OCI-LY3 (cell line): ENCODE results near the gene OR6N1.

Experiments used
- H2AFZ ChIP-seq: fragments of 200-600, 300-600 bp; shearing (Covaris generic); 2 replicates; pipeline ENCODE4 v1.6.0; 2014; ENCODE audit warnings: antibody characterized with exemption, low read depth, low read length
- H3K27ac ChIP-seq: fragments of 200-600, 300-600 bp; sonication (generic); 2 replicates; pipeline ENCODE4 v1.5.1; 2014; ENCODE audit warnings: mild to moderate bottlenecking, low read length, moderate library complexity, mixed read lengths
- H3K27me3 ChIP-seq: fragments of 200-600, 300-600 bp; sonication (generic); 2 replicates; pipeline ENCODE4 v1.6.1; 2014; ENCODE audit warnings: low read depth, low read length, mixed read lengths
- H3K36me3 ChIP-seq: fragments of 200-600, 300-600 bp; sonication (generic); replicated peaks from 2 replicates; pipeline ENCODE3; 2014; ENCODE audit warnings: low read depth, low read length, mixed read lengths
- H3K4me1 ChIP-seq: fragments of 300-600, 200-600 bp; sonication (generic); 2 replicates; pipeline ENCODE4 v1.6.1; 2014; ENCODE audit warnings: low read length, mixed read lengths
- H3K4me2 ChIP-seq: fragments of 200-600, 300-600 bp; sonication (generic); 2 replicates; pipeline ENCODE4 v1.6.1; 2014; ENCODE audit warnings: low read length, mixed read lengths
- H3K4me3 ChIP-seq: fragments of 300-600, 200-600 bp; sonication (generic); 2 replicates; pipeline ENCODE4 v1.5.1; 2014; ENCODE audit warnings: antibody characterized with exemption, mild to moderate bottlenecking, low read length, moderate library complexity
- H3K79me2 ChIP-seq: fragments of 300-600, 200-600 bp; shearing (Covaris generic); 2 replicates; pipeline ENCODE4 v1.6.1; 2014; ENCODE audit warnings: mild to moderate bottlenecking, low read length, mixed read lengths
- H3K9ac ChIP-seq: fragments of 300-600, 200-600 bp; shearing (Covaris generic); 2 replicates; pipeline ENCODE4 v1.6.0; 2014; ENCODE audit warnings: mild to moderate bottlenecking, low read length, moderate library complexity
- H3K9me3 ChIP-seq: fragments of 200-600, 300-600 bp; shearing (Covaris generic); 2 replicates; pipeline ENCODE4 v1.6.1; 2014; ENCODE audit warnings: low read length, mixed read lengths; ENCODE audit not compliant: insufficient read depth
- H4K20me1 ChIP-seq: fragments of 200-600, 300-600 bp; sonication (generic); 2 replicates; pipeline ENCODE4 v1.6.1; 2016; ENCODE audit warnings: low read length, mixed read lengths; ENCODE audit not compliant: insufficient read depth
- CTCF ChIP-seq: fragments of 200-600, 300-600 bp; sonication (generic); IDR thresholded peaks from 2 replicates; pipeline ENCODE4 v1.5.1; 2014; ENCODE audit warnings: antibody characterized with exemption, low read length, low read depth
- EZH2phosphoT487 ChIP-seq: fragments of 200-600 bp; shearing (Covaris generic); IDR thresholded peaks from 2 replicates; pipeline ENCODE4 v1.6.1; 2018; ENCODE audit warnings: antibody characterized with exemption, mixed run types, low read depth

OR6N1 gene

GRCh38 chr1:158771950-158772866 is at the start of gene OR6N1:
TSS of gene OR6N1 (minus strand) at chr1:158772195. CDS start at chr1:158766682, 5,513 bp downstream.
- Histone ChIP-seq H3K4me2 (no peak within 1 kb of the TSS), H3K27ac (no peak within 1 kb of the TSS), H3K9ac (no peak within 1 kb of the TSS), H3K4me1 (no peaks in the 10 kb centered on the region), H4K20me1 (no peaks in the 10 kb centered on the region), H3K4me3 (no peak within 1 kb of the TSS), H3K79me2 (no peaks in the 10 kb centered on the region), H3K9me3 (no peaks in the 10 kb centered on the region), H3K27me3 (no peaks in the 10 kb centered on the region), H2AFZ (no peak within 1 kb of the TSS), H3K36me3 (no peaks in the 10 kb centered on the region)
- TF ChIP-seq EZH2phosphoT487 = no peak

- Histone ChIP-seq H3K9me3 (peaks cover 4% of the 10 kb centered on the region; the same call in 1 of the 2 replicates), H3K27me3 (no peaks in the 10 kb centered on the region), H3K27ac (no peak overlapping the region), H3K4me3 (no peak overlapping the region), H4K20me1 (no peaks in the 10 kb centered on the region), H3K4me2 (no peak overlapping the region), H3K4me1 (no peaks in the 10 kb centered on the region), H3K9ac (no peak overlapping the region), H2AFZ (no peak overlapping the region), H3K36me3 (no peaks in the 10 kb centered on the region), H3K79me2 (no peaks in the 10 kb centered on the region)
- TF ChIP-seq EZH2phosphoT487 (no peak), CTCF (no peak)
Observed at GRCh38 chr1:158821723-158822122, 49.7 kb upstream of the OR6N1 start.

GRCh38 chr1:158819461-158820443 is 47.8 kb upstream of the OR6N1 start:
- H3K27me3 ChIP-seq = no peaks in the 10 kb centered on the region
- H2AFZ ChIP-seq = no peak overlapping the region
- no peaks in the 10 kb centered on the region for H4K20me1 ChIP-seq
- no peak overlapping the region for H3K9ac ChIP-seq
- H3K9me3 ChIP-seq = no peaks in the 10 kb centered on the region
- no peaks in the 10 kb centered on the region for H3K4me1 ChIP-seq
- H3K36me3 ChIP-seq = no peaks in the 10 kb centered on the region
- no peak for TF ChIP-seq CTCF
- TF ChIP-seq EZH2phosphoT487 = no peak
- no peak overlapping the region for H3K27ac ChIP-seq
- no peak overlapping the region for H3K4me3 ChIP-seq
- H3K4me2 ChIP-seq = no peak overlapping the region
- no peaks in the 10 kb centered on the region for H3K79me2 ChIP-seq

GRCh38 chr1:158818975-158819431 is 47.0 kb upstream of the OR6N1 start:
- Histone ChIP-seq H3K36me3 (no peaks in the 10 kb centered on the region), H3K4me1 (no peaks in the 10 kb centered on the region), H3K9ac (no peak overlapping the region), H3K9me3 (no peaks in the 10 kb centered on the region), H3K27me3 (no peaks in the 10 kb centered on the region), H3K27ac (no peak overlapping the region), H3K79me2 (no peaks in the 10 kb centered on the region), H2AFZ (no peak overlapping the region), H3K4me2 (no peak overlapping the region), H3K4me3 (no peak overlapping the region), H4K20me1 (no peaks in the 10 kb centered on the region)
- no peak for TF ChIP-seq EZH2phosphoT487
- no peak for TF ChIP-seq CTCF
